Astrocyte of the hippocampus (primary cell): ENCODE results near the gene BABAM2.
"Not testable (repeated sequence)": the region's sequence is repeated elsewhere in the genome, so short reads cannot be mapped to it uniquely, and the experiment has no call there.

Source experiments
- DNase-seq: peaks from one replicate; pipeline ENCODE4 v3.0.0; 2011; ENCODE audit warnings: low read depth, low spot score

The BABAM2 gene

DNA sequence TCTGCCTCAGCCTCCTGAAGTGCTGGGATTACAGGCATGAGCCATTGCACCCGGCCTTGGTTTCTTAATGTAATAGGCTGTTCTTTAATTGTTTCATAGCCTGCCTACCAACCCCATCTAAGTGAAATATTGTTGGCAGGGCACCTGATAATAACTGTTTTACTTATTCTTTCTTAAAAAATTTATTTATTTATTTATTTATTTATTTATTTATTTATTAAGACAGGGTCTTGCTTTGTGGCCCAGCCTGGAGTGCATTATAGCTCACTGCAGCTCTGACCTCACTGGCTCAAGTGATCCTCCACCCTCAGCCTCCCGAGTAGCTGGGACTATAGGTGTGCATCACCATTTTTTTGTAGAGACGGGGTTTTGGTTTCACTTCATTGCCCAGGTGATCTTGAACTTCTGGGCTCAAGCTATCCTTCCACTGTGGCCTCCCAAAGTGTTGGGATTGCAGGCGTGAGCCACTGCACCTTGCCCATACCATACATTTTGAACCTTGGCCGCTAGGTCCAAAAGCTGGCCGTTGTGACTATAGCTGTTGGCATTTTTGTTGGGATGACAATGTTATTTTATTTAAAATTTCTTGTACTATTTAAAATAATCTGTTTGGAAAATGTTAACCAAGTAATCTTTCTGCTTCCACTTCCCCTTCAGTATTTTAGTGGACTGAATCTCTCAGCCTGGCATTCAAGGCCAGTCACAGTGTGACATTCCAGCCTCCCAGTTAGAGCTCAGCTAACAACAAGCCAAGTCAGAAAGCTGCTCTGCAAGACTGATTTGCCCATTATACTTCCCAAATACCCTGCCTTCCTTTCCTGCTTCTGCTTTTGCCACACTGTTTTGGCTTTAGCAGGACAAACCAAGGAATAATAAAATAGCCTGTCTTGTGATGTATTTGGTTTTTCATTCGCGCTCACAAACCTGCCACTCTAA, 52.4 kb downstream of the BABAM2 start:
- DNase-seq = no peak

DNA sequence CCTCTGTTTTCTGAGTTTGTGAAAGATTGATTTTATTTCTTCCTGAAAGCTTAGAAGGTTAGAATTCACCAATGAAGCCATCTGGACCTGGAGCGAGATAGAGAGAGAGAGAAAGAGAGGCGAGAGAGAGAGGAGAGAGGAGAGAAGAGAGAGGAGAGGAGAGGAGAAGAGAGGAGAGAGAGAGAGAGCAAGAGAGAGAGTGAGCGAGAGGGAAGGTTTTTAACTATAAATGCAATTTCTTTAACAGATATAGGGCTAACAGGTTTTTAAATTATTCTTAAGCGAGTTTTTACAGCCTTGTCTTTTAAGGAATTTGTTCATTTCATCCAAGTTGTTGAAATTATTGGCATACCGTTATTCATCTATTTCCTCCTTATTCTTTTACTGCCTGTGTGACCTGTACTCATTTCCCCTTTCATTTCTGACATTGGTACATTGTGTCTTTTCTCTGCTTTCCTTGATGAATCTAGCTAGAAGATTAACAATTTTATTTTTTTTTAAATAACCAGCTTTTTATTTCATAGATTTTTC, 56.1 kb downstream of the BABAM2 start:
- no peak for DNase-seq

DNA sequence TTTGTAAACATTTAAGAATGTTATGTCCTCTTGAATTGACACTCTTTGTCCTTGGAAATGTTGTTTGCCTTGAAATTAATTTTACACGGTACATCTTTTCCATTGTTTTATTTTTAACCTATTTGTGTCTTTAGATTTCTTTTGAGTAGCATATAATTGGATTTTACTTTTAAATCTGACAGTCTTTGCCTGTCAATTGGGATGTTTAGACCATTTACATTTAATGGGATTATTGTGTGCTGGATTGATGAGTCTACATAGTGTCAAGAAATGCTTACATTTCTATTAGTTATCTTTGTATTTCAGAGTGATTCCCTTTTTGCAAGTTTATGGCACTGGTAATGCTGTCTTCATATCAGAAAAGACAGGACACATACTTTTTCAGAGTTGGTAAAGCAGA, 61.5 kb downstream of the BABAM2 start:
- no peak for DNase-seq

DNA sequence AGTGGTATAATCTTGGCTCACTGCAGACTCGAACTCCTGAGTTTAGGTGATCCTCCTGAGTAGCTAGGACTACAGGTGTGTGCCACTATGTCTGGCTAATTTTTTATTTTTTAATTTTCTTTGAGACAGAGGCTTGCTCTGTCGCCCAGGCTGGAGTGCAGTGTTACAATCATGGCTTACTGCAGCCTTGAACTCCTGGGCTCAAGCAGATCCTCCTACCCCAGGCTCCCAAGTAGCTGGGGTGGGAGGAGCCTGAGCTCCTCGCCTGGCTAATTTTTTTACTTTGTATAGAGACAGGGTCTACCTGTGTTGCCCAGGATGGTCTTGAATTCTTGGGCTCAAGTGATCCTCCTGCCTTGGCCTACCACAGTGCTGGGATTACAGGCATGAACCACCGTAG, 62.5 kb downstream of the BABAM2 start:
- DNase-seq = no peak

DNA sequence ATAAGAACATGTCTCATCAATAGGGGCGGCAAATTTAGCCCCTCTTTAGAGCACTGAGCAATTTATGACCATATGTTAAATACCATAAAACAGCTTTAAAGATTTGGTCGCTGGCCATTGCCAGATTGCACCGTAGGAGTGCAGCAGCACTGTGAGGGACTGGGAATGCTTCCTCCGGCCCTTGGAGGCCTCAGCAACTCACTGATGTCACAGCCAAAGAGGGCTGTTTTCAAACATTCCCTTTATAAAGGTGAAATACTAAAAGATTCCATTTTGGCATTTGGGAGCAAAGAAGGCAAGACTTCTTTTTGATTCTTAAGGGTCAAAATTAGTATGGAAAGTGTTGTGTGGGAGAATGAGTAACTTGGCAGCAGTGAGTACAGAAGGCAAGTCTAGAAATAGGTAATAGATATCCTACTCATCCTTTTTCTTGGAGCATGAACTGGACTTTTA, 63.7 kb downstream of the BABAM2 start:
- DNase-seq = peak; percentile 74

DNA sequence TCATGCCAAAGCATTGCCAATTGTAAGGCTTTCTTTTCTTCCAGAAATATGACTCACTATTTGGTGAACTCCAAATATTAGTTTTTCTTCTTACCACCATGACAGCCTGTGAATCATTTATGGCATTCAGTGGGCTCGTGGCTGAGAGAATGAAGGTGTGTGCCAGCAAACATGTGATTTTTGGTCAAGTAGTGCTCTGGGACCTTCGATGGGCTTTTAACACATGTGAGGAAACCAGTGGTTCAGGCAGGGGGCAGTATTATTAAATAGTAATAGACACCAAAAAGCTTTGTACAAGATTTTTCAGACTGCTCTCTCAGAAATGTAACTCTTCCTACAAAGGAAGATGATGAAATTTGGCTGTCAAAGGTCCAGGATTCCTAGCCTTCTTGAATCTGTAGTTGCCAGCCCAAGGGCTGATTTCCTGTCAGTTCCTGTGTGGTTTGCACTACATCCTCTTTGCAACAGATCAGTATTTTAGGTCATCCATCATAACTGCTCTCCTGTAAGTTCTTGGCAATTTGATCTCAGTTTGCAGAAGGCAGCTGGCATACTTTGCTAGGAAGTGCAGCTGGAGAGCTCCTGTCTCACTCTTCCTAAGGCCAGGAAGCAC, 64.3 kb downstream of the BABAM2 start:
- peak; percentile 88 for DNase-seq

DNA sequence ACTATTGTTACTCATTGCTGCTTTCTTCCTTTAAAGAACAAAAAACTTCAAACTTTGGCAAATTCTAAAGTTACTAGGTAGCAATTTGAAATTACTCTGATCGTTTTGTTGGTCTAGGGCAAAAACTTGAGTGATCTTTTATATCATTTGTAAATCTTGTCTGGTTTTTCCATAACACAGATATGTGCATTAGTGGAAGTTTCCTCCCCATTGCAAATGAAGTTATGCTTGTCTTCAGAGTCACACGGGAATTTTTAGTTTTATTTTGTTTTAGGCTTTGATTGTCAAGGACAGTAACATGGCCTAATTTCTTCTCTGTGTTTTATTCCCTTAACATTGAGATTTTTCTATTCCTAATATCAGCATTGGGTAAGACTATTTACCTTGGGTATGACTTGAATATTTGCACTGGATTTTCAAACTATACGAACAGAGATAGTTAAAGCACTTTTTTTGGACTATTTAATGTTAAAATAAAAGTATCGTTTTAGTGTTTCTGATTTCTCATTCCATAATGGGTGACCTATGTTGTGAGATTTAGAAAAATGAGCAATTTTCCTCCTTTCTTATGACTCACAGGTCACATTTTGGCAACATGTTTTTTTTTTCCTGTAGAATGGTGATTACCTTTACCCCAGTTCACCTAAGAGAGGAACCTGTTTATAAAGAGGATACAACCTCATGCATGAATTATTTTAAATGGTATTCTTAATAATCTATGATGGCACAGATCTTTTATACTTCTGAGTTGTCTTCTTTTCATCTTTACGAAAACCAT, 65.0 kb downstream of the BABAM2 start:
- DNase-seq = no peak

DNA sequence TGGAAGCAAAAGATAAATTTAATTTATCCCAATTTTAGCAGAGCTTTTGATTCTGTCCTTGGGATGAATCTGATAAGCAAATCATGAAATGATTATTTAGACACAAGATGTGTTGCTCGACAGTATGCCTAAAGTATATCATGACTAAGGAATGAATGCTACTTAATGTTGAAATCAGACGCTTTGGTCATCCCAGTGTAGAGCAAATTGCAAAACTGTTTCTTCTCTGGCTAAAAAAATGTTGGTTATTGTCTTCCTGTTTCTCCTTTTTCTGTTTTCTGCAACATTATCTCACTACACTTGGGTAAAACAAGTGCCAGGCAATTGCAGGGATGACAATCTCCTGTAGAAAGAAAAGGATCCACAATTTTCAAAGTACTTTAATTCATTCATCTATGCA, 66.4 kb downstream of the BABAM2 start:
- no peak for DNase-seq

DNA sequence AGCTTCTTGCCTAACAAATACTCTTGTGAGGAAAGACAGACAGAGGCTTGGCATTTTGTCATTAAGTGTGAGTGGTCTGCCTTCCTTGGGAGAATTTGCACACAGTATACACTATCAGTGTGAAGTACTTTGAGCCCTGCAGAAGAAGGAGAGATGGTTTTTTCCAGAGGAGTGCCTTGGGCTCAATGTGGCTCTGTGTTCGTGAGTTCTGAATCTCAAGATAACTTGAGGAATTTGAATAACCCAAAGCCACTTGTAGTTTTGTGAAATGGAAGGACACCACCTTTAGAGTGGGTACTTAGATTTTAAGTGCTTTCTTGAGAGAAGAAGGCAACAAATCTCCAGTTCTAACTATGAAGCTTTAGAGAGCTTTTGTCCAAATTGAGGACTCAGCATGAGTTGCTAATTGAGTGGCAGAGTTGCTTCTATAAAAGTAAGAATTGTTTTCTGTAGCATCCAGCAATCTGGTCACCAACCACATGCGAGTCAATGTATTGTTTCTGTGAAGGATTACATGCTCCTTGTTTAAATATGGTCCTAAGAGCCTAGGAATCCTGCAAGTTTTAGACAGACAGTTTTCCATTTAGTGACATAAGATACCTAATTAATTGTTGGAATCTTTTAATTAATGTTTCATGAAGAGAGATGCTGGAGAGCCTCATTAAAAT, 68.3 kb downstream of the BABAM2 start:
- DNase-seq = no peak

DNA sequence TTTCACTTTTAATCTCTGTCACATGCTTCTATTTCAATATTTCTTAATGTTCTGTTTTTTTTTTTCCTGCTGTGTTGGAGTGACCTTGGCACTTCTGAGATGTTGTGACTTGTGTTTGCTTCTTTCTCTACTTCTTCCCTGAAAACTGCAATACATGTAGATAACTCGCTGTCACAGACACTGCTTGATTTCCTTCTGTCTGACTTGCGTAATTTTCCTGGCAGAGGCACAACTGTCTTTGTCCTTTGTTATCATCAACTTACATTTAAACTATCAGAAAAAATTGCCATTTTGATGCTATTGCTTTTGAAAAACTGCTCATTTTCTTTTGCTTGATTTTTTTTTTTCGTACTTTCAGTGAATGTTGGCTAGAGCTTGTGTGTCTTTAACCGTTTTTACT, 69.0 kb downstream of the BABAM2 start:
- DNase-seq = peak; percentile 43

DNA sequence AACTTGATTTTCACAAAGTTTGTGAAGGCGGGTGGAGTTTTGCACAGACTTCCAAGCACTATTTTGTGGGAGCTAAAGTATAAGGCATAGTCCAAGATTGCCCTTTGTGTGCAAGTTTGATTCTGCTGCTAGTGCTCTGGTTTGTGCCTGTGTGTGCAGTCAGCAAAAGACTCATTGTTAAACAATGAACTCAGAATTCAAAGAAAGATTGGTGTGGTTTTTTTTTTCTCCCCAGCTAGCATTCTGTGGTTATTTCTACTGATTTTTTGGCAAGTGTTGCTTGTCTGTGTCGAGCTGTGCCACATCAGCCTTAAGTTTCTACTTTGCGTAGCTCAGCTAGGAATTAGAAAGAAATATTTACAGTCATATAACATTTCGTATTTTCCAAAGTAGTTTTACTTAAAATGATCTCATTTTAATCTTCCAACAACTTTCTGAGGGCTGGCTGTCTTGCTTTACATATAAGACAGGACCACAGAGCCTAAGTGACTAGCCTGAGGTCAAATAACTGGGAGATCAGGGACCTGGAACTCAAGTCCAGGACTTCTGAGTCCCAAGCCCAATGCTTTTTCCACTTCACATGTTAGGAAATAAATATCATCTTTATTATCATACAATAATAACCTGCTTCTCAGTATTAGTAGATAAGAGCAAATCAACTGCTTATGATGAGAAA, 69.8 kb downstream of the BABAM2 start:
- peak; percentile 92 for DNase-seq

DNA sequence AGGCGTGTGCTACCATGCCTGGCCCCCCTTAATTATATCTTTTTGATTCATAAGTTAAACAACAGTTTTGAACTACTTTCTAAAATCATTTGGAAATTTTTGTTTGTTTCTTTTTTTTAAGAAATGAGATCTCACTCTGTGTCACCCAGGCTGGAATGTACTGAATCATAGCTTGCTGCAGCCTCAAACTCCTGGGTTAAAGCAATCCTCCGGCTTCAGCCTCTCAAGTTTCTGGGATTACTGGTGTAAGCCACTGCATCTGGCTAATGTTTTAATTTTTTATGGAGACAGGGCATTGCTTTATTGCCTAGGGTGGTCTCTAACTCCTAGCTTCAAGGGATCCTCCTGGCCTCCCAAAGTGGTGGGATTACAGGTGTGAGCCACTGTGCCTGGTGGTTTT, 71.5 kb downstream of the BABAM2 start:
- no peak for DNase-seq

DNA sequence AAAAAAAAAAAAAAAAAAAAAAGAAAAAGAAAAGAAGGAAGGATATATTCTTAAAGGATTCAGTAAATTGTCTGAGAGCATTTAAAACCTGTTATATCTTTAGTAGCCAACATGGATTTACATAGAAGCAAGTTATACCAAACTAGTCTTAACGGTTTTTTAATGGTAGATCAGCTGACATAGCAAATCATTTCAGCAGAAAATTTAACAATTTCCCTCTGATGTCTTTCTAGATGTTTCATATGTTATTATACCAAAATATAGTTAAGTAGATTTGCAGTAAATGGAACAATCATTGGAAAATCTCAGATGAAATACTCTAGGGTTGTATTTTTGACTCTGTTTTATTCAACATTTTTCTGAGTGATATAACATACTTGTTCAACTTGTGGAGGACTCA, 72.9 kb downstream of the BABAM2 start:
- no peak for DNase-seq

DNA sequence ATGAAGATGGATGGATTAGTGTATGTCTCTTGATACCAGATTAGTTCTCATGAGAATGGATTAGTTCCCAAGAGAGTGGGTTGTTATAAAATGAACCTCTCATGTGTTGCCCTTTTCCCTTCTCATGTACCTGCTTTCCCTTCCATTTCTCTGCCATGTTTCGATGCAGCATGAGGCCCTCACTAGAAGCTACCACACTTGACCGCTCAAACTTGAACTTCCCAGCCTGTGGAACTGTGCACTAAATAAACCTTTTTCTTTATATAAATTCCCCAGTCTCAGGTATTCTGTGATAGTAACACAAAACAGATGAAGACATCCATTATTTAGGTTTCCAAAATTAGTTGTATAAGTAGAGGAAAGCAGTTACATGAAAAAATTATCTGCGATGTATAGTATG, 73.5 kb downstream of the BABAM2 start:
- no peak for DNase-seq

DNA sequence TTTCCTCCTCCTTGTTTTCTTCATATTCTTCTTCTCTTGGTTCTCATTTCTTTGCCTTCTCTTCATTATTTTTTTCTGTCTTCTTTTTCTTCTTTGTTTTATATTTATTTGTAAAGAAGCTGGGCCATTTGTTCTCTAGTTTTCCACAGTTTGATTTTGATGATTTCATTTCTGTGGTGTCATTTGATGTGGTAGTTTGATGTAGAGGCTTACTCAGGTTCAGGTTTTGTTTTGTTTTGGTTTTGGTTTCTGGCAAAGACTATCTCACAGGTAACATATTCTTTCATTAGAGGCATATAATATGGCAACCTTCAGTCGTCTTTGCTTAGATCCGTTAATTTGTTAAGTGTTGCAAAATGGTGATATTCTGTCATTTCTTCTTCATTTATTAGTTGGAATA, 75.3 kb downstream of the BABAM2 start:
- no peak for DNase-seq

DNA sequence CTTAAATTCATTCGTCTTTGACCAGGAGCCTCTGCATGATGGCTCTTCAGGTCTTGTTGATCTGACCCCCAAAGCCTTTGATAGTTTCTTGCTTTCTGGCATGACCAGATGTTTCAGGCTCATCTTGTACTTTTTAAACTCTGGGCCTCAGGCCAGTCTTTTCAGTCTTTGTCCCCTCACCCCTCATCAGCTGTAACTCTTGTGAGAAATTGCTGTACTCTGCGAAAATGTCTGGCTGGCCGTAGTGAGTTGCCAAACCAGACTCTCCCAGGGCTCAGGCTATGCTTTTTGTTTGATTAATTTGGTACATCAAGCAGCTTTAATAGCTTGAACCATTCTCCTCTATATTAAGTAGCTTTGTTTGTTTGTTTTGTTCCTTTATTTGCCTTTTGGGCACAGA, 75.9 kb downstream of the BABAM2 start:
- DNase-seq = peak; percentile 70

DNA sequence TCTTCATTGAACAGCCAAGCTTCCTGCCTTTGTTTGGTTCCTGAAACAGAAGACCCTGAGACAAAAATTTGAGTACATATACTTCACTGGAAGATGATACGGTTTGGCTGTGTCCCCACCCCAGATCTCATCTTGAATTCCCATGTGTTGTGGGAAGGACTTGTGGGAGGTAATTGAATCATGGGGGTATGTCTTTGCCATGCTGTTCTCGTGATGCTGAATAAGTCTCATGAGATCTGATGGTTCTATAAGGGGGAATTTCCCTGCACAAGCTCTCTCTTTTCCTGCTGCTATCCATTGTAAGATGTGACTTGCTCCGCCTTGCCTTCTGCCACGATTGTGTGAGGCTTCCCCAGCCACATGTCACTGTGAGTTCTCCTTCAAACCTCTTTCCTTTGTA, 76.5 kb downstream of the BABAM2 start:
- DNase-seq = no peak

DNA sequence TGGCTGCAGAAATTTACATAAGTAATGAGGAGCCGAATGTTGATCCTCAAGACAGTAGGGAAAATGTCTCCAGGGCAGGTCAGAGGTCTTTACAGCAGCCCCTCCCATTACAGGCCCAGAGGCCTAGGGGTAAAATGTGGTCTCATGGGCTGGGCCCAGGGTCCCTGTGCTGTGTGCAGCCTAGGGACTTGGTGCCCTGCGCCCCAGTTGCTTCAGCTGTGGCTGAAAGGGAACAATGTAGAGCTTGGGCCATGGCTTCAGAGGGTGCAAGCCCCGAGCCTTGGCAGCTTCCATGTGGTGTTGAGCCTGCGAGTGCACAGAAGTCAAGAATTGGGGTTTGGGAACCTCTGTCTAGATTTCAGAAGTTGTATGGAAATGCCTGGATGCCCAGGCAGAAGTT, 77.5 kb downstream of the BABAM2 start:
- not testable (repeated sequence) for DNase-seq

DNA sequence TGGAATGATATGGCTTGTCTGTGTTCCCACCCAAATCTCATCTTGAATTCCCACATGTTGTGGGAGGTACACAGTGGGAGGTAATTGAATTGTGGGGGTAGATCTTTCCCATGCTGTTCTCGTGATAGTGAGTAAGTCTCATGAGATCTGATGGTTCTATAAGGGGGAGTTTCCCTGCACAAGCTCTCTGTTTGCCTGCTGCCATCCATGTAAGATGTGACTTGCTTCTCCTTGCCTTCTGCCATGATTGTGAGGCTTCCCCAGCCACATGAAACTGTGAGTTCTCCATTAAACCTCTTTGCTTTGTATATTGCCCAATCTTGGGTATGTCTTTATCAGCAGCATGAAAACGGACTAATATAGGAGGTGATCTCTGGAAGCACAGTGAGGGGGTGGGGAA, 78.4 kb downstream of the BABAM2 start:
- DNase-seq = not testable (repeated sequence)

DNA sequence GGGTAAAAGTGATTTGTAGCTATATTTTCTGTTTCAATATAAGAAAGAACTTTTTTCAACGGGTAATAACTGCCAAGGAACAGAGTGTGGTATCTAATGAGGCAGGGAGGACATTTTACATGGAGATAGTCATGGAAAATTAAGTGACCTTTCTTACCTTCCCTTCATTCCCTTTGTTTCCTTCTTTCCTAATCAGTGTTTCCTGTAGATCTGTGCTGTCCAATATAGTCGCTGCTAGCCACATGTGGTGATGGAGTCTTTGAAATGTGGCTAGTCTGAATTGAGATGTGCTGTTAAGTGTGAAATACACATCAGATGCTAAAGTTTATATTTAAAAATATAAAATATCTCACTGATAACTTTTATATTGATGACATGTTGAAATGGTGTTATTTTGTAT, 81.8 kb downstream of the BABAM2 start:
- no peak for DNase-seq

DNA sequence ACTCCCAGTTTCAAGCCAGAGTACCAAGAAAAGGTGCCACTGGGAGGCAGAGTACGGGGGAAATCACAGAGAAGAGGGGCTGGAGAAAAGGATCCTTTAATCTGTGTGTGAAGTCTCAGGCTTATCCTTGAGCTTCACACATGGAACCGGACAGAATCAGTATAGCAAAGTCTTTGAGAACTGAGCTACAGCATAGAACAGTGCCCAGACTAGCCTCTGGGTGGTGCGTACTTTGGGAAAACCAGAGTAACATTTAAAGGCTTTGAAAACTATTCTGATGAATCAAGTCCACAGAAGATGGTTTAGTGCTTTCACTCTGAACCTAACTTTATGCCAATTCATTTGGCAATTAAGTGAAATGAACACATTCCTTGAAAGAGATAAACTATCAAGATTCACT, 83.1 kb downstream of the BABAM2 start:
- peak; percentile 42 for DNase-seq
